ENCODE data around the gene ROS1. TPM values are rescaled to one million over a fixed set of nuclear protein-coding genes. Genes with fewer than 3 reads are reported as not detected.
"Not testable (repeated sequence)": the region's sequence is repeated elsewhere in the genome, so short reads cannot be mapped to it uniquely, and the experiment has no call there.

The ROS1 gene
- total RNA-seq, 1 donor from 2014 or later: under 0.01 TPM

- no peak for DNase-seq
These were observed 159.3 kb downstream of the ROS1 start for GRCh38 chr6:117266257-117267053.

- no peak for DNase-seq
These were observed 160.1 kb downstream of the ROS1 start, which contains the start of gene VGLL2 for GRCh38 chr6:117265410-117266256. VGLL2 (plus strand) TSS chr6:117265558; CDS start chr6:117265764, 206 bp downstream.

DNA sequence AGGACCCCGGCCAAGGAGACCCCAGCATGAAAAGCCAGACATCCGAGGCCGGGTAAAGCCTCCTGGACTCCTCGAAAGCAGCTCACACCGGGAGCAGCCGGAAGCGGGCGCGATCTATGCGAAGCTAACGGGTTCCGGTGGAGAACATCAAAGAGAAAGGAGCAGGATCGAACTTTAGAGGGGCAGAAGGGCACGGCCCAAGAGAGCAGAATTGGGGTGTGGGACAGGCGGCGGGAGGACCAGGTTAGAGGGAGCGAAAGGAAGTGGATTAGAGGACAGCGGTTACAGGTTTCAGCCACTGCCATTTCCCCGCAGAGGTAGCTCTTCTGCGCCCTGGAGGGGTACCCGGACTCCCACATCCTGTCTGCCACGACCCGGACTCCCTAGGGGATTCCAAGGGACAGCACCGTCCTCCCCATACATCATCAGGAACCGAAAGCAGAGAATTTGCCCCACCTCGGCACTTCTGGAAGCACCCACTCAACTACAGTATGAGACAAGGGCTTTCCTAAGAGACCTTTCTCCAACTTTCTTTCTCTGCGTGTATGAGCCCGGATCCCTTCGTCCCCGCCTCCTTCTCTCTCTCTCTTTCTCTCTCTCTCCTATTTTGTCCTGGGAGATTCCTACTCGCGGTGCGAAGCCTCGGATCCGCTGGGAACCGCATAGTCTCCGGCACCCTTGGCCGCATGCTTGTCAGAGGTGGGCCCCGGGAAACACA is 160.9 kb downstream of the ROS1 start:
- no peak for DNase-seq

- no peak for DNase-seq
These were observed 161.4 kb downstream of the ROS1 start for GRCh38 chr6:117264369-117264691.

DNA sequence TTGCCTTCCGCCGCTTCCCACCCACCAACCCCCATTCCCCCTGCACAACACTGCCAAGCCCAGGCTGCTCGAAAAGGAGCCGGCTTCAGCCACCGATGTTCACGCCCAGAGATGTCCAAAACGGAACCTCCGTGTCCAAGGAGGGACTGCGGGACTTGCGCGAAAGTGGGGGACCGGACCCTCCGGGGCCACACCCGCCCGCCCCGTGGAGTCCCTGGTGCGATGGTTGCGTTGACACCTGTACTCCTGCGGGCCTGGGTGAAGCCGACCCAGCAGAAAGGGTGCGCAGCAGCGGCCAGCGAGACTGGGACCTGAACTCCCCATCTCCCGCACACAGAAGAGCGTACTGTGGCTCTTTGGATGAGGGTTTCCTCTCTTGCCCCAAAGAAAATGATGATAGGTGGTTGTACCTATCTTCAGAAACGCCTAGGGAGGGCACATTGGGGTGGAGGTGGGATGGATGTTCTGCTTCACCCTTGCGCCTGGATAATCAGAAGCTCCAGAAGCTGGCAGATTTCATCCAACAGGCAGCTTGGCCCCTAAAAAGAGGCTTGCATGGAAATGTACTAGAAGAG is 162.3 kb downstream of the ROS1 start:
- DNase-seq: no peak

DNA sequence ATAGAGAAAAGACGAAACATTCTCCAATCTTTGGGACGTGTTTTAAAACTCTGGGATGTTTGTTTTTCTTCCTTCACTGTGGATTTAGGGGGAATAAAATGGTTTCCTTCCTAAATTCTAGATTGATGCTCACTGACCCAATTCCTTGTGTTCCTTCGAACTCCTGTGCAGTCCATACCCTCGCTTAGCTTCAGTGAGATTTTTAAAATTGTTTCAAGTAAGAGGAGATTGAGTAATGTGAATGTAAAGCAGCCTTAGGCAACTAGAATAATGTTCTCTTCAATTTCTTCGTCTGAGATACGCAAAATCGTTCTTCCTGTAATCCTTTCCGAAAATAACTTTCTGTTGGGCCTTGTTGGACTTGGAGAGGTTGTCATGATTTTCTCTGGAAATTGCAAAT is 162.9 kb downstream of the ROS1 start:
- DNase-seq: no peak

DNA sequence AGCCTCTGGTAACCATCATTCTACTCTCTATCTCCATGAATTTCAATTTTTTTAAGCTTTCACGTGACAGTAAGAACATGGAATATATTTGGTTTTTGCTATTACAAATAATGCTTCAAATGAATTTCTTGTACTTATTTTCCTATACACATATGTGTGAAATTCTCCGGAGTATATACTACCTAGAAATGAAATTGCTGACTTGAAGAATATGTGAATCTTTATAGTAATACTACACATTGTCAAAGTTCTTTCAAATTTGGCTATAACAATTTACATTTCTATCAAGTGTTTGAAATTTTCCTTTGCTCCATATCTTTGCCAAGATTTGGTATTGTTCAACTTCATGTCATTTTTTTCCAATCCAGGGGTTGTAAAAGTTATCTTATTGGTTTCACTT is 172.0 kb downstream of the ROS1 start:
- DNase-seq: no peak

GRCh38 chr6:117244979-117245378 is 180.8 kb downstream of the ROS1 start:
- not testable (repeated sequence) for DNase-seq

GRCh38 chr6:117244571-117244970 is 181.2 kb downstream of the ROS1 start:
- not testable (repeated sequence) for DNase-seq

Small RNA genes lying within 50 kb of the gene (small RNA-seq; reads per million reads assigned to genes)
- gene RN7SKP18 (not detected), gene RNU6-253P (not detected)

Other genes starting within 250 kb of the ROS1 start
- not detected for gene VGLL2, start 160.4 kb downstream of the ROS1 start, total RNA-seq
- gene DCBLD1, start 56.7 kb upstream of the ROS1 start, total RNA-seq: 15.3 TPM
- 83.8 TPM for gene GOPC, start 176.6 kb upstream of the ROS1 start, total RNA-seq
- gene NUS1, start 249.5 kb upstream of the ROS1 start, total RNA-seq: 37.7 TPM

All from occipital lobe (tissue), 3 donors.